Right cardiac atrium (tissue), 5 donors: Measurements from ENCODE around the gene ALKBH6. TPM values are rescaled to one million over a fixed set of nuclear protein-coding genes. Genes with fewer than 3 reads are reported as not detected.

Experiments
- polyA plus RNA-seq: library from polyadenylated mRNA; stranded (reverse); fragments of 200-250 nt; gene quantifications from one replicate; pipeline ENCODE4 v1.2.3, GENCODE V29; 2013
- total RNA-seq, 4 donors: library from RNA; stranded (reverse); fragmentation: NEBNext Ultra II Directional; extraction: Animal tissue kit (Norgen Biotek cat#: 25700); gene quantifications; one replicate each; pipeline ENCODE4 v1.2.1, GENCODE V29; 2021
- donor health status: healthy with polysubstance abuse.
- donor health status: DM: no; HTN: yes; CAD: no.
- donor health status: DM: no; HTN: no; CAD: no.
- donor health status: DM: no; HTN: yes; CAD: no; lungs with severe emphysema.
- donor health status: DM: yes; HTN: yes; CAD: no.

The ALKBH6 gene
- total and polyA plus RNA-seq, 5 donors: 8.8 to 18.0 (median 13.2) TPM

Other genes starting within 250 kb of the ALKBH6 start
- gene ARHGAP33, start 238.6 kb downstream of the ALKBH6 start, total RNA-seq: 10 to 100 TPM in 1 of 4 donors, 1 to 10 TPM in 3; 1.5 to 11.8 (median 4.9) TPM
- gene ARHGAP33, start 238.6 kb downstream of the ALKBH6 start, polyA plus RNA-seq: 4.3 TPM
- gene PRODH2, start 201.4 kb downstream of the ALKBH6 start, total RNA-seq: not detected
- gene PRODH2, start 201.4 kb downstream of the ALKBH6 start, polyA plus RNA-seq: not detected
- not detected for gene NPHS1, start 161.7 kb downstream of the ALKBH6 start, total RNA-seq
- gene NPHS1, start 161.7 kb downstream of the ALKBH6 start, polyA plus RNA-seq: not detected
- gene KIRREL2, start 157.3 kb downstream of the ALKBH6 start, total RNA-seq: not detected
- not detected for gene KIRREL2, start 157.3 kb downstream of the ALKBH6 start, polyA plus RNA-seq
- gene APLP1, start 145.6 kb downstream of the ALKBH6 start, total RNA-seq: 10 to 100 TPM; 18.0 to 26.3 (median 21.0) TPM
- 33.2 TPM for gene APLP1, start 145.6 kb downstream of the ALKBH6 start, polyA plus RNA-seq
- 10 to 100 TPM in 1 of 4 donors, 1 to 10 TPM in 3; 4.4 to 10.7 (median 6.3) TPM for gene NFKBID, start 113.7 kb downstream of the ALKBH6 start, total RNA-seq
- gene NFKBID, start 113.7 kb downstream of the ALKBH6 start, polyA plus RNA-seq: 6.4 TPM
- gene HCST, start 111.7 kb downstream of the ALKBH6 start, total RNA-seq: 1 to 10 TPM; 2.3 to 4.4 (median 2.7) TPM
- gene HCST, start 111.7 kb downstream of the ALKBH6 start, polyA plus RNA-seq: 2.6 TPM
- gene TYROBP, start 105.9 kb downstream of the ALKBH6 start, total RNA-seq: 10 to 100 TPM; 37.2 to 52.6 (median 43.3) TPM
- 36.7 TPM for gene TYROBP, start 105.9 kb downstream of the ALKBH6 start, polyA plus RNA-seq
- 10 to 100 TPM in 1 of 4 donors, 1 to 10 TPM in 3; 8.2 to 10.8 (median 9.0) TPM for gene LRFN3, start 77.8 kb downstream of the ALKBH6 start, total RNA-seq
- gene LRFN3, start 77.8 kb downstream of the ALKBH6 start, polyA plus RNA-seq: 8.4 TPM
- 10 to 100 TPM; 10.9 to 14.9 (median 13.3) TPM for gene SDHAF1, start 19.0 kb downstream of the ALKBH6 start, total RNA-seq
- 11.2 TPM for gene SDHAF1, start 19.0 kb downstream of the ALKBH6 start, polyA plus RNA-seq
- under 1 TPM in 3 of 4 donors, not detected in 1; 0.12 to 0.25 (median 0.14) TPM for gene SYNE4, start 5.4 kb downstream of the ALKBH6 start, total RNA-seq
- gene SYNE4, start 5.4 kb downstream of the ALKBH6 start, polyA plus RNA-seq: 0.18 TPM
- 10 to 100 TPM in 3 of 4 donors, 1 to 10 TPM in 1; 8.7 to 11.3 (median 10.3) TPM for gene CLIP3, start 18.7 kb upstream of the ALKBH6 start, total RNA-seq
- 4.8 TPM for gene CLIP3, start 18.7 kb upstream of the ALKBH6 start, polyA plus RNA-seq
- gene THAP8, start 40.1 kb upstream of the ALKBH6 start, total RNA-seq: 1 to 10 TPM; 1.6 to 4.5 (median 3.9) TPM
- gene THAP8, start 40.1 kb upstream of the ALKBH6 start, polyA plus RNA-seq: 6.6 TPM
- 10 to 100 TPM in 1 of 4 donors, 1 to 10 TPM in 3; 2.8 to 16.3 (median 8.0) TPM for gene WDR62, start 40.7 kb upstream of the ALKBH6 start, total RNA-seq
- 10.6 TPM for gene WDR62, start 40.7 kb upstream of the ALKBH6 start, polyA plus RNA-seq
- gene OVOL3, start 96.9 kb upstream of the ALKBH6 start, total RNA-seq: not detected
- not detected for gene OVOL3, start 96.9 kb upstream of the ALKBH6 start, polyA plus RNA-seq
- gene POLR2I, start 100.7 kb upstream of the ALKBH6 start, total RNA-seq: 100 to 1,000 TPM in 3 of 4 donors, 10 to 100 TPM in 1; 96.6 to 140 (median 122) TPM
- 121 TPM for gene POLR2I, start 100.7 kb upstream of the ALKBH6 start, polyA plus RNA-seq
- 10 to 100 TPM; 76.8 to 99.7 (median 80.3) TPM for gene TBCB, start 101.3 kb upstream of the ALKBH6 start, total RNA-seq
- 101 TPM for gene TBCB, start 101.3 kb upstream of the ALKBH6 start, polyA plus RNA-seq
- 100 to 1,000 TPM; 542 to 668 (median 632) TPM for gene CAPNS1, start 125.9 kb upstream of the ALKBH6 start, total RNA-seq
- 726 TPM for gene CAPNS1, start 125.9 kb upstream of the ALKBH6 start, polyA plus RNA-seq
- 1,000 to 10,000 TPM; 1,675 to 2,458 (median 2,091) TPM for gene COX7A1, start 138.2 kb upstream of the ALKBH6 start, total RNA-seq
- 1,566 TPM for gene COX7A1, start 138.2 kb upstream of the ALKBH6 start, polyA plus RNA-seq
- 1 to 10 TPM; 4.0 to 5.0 (median 4.9) TPM for gene ZNF565, start 200.5 kb upstream of the ALKBH6 start, total RNA-seq
- 3.2 TPM for gene ZNF565, start 200.5 kb upstream of the ALKBH6 start, polyA plus RNA-seq
- gene ZNF146, start 200.9 kb upstream of the ALKBH6 start, total RNA-seq: 10 to 100 TPM; 33.5 to 45.8 (median 38.8) TPM
- 18.8 TPM for gene ZNF146, start 200.9 kb upstream of the ALKBH6 start, polyA plus RNA-seq